GM21526 (cell line): Measurements from ENCODE around the gene LYPD6B.
"Not testable (repeated sequence)": the region's sequence is repeated elsewhere in the genome, so short reads cannot be mapped to it uniquely, and the experiment has no call there.

Experiments
- ATAC-seq: cut with Tn5 transposase; IDR thresholded peaks from one replicate; pipeline ENCODE4 v1.9.1; 2021; ENCODE audit warnings: moderate library complexity; ENCODE audit not compliant: unreplicated experiment, low FRiP score

LYPD6B gene

DNA sequence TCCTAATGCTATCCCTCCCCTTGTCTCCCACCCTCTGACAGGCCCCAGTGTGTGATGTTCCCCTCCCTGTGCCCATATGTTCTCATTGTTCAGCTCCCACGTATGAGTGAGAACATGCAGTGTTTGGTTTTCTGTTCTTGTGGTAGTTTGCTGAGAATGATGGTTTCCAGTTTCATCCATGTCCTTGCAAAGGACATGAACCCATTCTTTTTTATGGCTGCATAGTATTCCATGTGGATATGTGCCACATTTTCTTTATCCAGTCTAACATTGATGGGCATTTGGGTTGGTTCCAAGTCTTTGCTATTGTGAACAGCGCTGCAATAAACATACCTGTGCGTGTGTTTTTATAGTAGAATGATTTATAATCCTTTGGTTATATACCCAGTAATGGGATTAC lies 212.9 kb downstream of the LYPD6B start:
- not testable (repeated sequence) for ATAC-seq

DNA sequence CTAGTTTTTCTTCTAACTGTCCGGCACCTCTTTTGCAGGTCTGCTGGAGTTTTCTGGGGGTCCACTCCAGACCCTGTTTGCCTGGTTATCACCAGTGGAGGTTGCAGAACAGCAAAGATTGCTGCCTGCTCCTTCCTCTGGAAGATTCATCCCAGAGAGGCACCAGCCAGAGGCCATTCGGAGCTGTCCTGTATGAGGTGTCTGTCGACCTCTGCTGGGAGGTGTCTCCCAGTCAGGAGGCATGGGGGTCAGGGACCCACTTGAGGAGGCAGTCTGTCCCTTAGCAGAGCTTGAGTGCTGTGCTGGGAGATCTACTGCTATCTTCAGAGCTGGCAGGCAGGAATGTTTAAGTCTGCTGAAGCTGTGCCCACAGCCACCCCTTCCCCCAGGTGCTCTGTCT lies 218.4 kb downstream of the LYPD6B start:
- not testable (repeated sequence) for ATAC-seq

DNA sequence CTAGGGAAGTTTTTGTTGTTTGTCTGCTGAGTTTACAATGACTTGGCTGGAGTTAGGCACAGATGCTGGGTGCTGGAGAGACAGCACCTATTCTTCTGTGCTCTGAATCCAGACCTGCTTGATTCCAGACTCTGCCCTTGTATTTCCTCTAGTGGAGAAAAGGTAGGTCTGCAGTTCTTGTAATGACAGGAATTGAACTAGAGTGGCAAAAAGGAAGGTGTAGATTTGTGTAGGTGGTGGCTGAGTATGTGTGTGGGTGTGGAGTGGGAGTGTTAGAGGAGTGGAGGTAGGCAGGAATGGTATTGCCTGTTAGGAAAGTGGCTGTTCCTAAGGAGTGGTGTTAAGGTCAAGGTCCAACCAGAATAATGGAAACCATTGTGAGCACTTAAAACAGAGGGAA lies 220.0 kb downstream of the LYPD6B start:
- no peak for ATAC-seq

DNA sequence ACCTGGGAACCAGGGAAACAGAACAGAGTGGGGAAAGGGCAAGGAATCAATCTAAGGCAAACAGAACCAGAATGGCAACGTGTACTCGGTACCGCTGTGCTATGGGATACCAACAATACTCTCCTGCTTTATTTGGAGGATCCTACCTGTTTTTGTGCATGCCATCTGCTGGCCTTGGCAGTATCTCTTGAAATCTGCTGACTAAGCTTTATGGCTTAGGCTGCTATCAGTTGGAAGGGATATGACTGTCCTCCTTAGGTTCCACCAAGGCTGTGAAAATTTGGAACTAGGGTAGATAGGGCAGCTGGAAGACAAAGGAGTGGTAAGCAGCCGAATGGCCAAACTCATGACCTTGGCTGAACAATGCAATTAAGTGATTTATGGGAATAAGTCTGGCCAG lies 220.6 kb downstream of the LYPD6B start:
- no peak for ATAC-seq

DNA sequence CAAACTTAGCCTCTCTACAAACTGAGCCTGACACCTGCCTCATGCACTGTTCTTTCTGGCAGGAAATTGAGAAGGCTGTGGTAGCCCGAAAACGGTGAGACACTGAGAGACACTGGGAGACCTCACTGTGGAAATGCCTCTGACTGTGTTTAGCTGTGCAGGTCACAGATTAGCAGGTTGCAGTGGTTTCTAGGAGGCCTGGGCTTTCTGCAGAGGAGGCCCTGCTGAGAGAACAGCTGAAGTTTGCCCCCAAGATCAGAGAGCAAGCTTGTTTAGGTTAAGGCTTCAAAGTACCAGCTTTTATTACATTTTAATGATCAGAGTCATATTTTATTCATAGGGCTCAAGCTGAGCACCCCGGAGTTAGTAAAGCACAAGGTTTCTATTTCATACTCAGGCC lies 223.2 kb downstream of the LYPD6B start:
- ATAC-seq = no peak
